Stomach (tissue), 9 donors: ENCODE measurements around the gene ETS2. TPM values are rescaled to one million over a fixed set of nuclear protein-coding genes. Genes with fewer than 3 reads are reported as not detected.

ENCODE experiments used
- DNase-seq, 2 donors: peaks; one replicate each; pipeline versions ENCODE4 v3.0.0 to v3.0.0-alpha.2; 2013 to 2019
- H3K27ac ChIP-seq, 5 donors: fragments of 200-600 bp in 4 of 5; sonication (generic) in 4 of 5; one replicate each; pipeline ENCODE4 v1.5.1; 2013 to 2019; ENCODE audit warnings: mild to moderate bottlenecking in 1 of 5, moderate library complexity in 1 of 5
- H3K27me3 ChIP-seq, 3 donors: fragments of 200-600 bp; sonication (generic); one replicate each; pipeline ENCODE4 v1.5.1; 2017 to 2019; ENCODE audit warnings: mixed run types in 1 of 3
- H3K36me3 ChIP-seq, 4 donors: fragments of 200-600 bp; sonication (generic); 1 replicate in 3 of 4; 2 replicates in 1 of 4; pipeline ENCODE4 v1.5.1; 2016 to 2019
- H3K4me1 ChIP-seq, 4 donors: fragments of 200-600 bp; sonication (generic); one replicate each; pipeline ENCODE4 v1.5.1; 2016 to 2019
- H3K4me3 ChIP-seq, 4 donors: fragments of 200-600 bp; sonication (generic) in 3 of 4; one replicate each; pipeline ENCODE4 v1.5.1; 2016 to 2019; ENCODE audit warnings: mild to moderate bottlenecking in 1 of 4
- H3K9me3 ChIP-seq, 4 donors: fragments of 200-600 bp; sonication (generic); one replicate each; pipeline ENCODE4 v1.5.1; 2016 to 2019
- CTCF ChIP-seq, 7 experiments: fragments of 450-650 bp in 4 of 7; fragments of 200-600 bp in 3 of 7; sonication (generic) in 3 of 7; IDR thresholded peaks; one replicate each; pipeline ENCODE4 v1.5.1; 2016 to 2019; ENCODE audit warnings: antibody characterized with exemption in 7 of 7, control low read depth in 2 of 7, mild to moderate bottlenecking in 1 of 7
- EP300 ChIP-seq: sonication (generic); formaldehyde crosslinking; IDR thresholded peaks from one replicate; pipeline ENCODE4 v1.6.1; 2017; ENCODE audit warnings: antibody characterized with exemption
- POLR2A ChIP-seq, 4 donors: fragments of 450-650 bp; IDR thresholded peaks; one replicate each; pipeline ENCODE4 v1.6.1; 2016; ENCODE audit warnings: antibody characterized with exemption in 4 of 4, control low read depth in 2 of 4, mild to moderate bottlenecking in 1 of 4, moderate library complexity in 1 of 4
- POLR2AphosphoS5 ChIP-seq, 3 donors: sonication (generic); formaldehyde crosslinking; IDR thresholded peaks; one replicate each; pipeline ENCODE4 v1.6.1; 2016; ENCODE audit warnings: antibody characterized with exemption in 3 of 3
- WGBS, 5 donors: extraction: QIAGEN DNeasy Blood & Tissue Kit in 3 of 5; methylation state at CpG; one replicate each; pipeline versions ENCODE4 v1.1.5 to v1.1.7; 2013 to 2018; 5-methylcytosine and 5-hydroxymethylcytosine counted together
- intact Hi-C: fragments of 100-400 bp; cut with DNase I; formaldehyde crosslinking; loops from one replicate; pipeline ENCODE4 v1.15.1; 2023; ENCODE audit warnings: low total_unique reads
- polyA plus RNA-seq, 3 donors: library from polyadenylated mRNA; stranded (reverse); fragments of 200-250 nt; gene quantifications; one replicate each; pipeline ENCODE4 v1.2.3, GENCODE V29; 2013
- total RNA-seq, 5 donors: library from RNA; depleted of rRNA; stranded (reverse); fragments of >200 nt; gene quantifications; one replicate each; pipeline versions ENCODE4 v1.1.0 to v1.2.3, GENCODE V29; 2014 to 2016
- donor health status: healthy with polysubstance abuse.
- donor health status: Bipolar disorder and iron deficiency.
- donor health status: healthy.

Gene ETS2
- total and polyA plus RNA-seq, 8 donors, result 33.8 to 80.0 (median 50.6) TPM

DNA sequence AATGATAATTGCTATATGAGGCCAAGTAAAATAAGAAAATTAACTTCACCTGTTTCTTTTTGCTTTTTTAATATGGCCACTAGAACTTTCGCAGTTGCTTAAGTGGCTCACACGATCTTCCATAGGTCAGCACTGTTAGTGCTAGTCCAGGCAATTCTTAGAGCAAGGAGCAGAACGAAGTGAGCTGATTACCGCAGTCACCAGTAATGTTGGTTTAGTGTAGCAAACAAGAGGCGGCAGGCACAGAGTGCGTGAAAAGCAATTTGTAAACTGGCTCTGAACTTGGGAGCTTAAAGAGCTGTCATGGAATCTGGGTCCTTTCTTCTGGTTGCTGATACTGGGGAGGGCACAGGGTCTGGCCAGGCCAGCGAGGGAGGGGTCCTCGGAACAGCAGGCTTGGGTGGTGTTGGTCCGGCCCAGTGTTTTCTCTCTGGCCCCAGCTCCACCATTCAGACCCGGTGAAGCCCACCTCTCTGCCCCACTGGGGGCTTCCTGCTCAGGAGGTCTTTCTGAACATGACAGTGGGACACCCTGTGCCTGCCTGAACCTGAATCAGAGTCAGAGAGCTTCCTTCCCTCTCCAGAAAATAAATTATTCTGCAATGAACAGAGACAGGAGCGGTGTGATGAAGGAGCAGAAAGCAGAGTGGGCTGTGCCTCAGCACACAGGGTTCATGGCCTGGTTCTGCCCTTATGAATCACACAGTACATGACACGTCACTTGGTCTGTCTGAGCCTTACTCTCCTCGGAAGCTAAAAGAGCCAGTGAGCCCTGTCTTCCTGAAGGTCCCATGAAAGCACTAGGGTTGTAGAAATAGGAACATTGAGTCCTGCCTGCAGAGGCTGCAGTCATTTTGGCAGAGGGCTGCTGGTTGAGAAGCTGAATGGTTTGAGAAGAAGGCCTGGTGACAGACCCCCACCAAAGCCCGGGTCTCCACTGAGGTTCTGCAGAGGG lies 11.9 kb downstream of the ETS2 start:
- peak in 2 of 3 donors; percentile 28 to 53 for TF ChIP-seq POLR2AphosphoS5 (IDR thresholded peaks at IDR 0.05)
- TF ChIP-seq CTCF (IDR thresholded peaks at IDR 0.05), result no peak
- no peak for TF ChIP-seq POLR2A (IDR thresholded peaks at IDR 0.05)
- TF ChIP-seq EP300, result peak; percentile 45
- Histone ChIP-seq H3K36me3 (peaks cover 91 to 99% (median 98%) of the 10 kb centered on the region in 4 donors), H3K4me1 (peaks cover 34 to 90% (median 45%) of the 10 kb centered on the region in 4 donors), H3K9me3 (no peaks in the 10 kb centered on the region), H3K4me3 (no peak overlapping the region), H3K27me3 (no peaks in the 10 kb centered on the region), H3K27ac (peak overlapping the region in 4 of 5 donors; percentile 48 to 82 (median 70))
- 79 to 86% (median 85%) methylated on average over 12 to 14 of the region's 14 CpGs for WGBS, 5 donors
- DNase-seq, result no peak
- intact Hi-C loops, result no loop called here

GRCh38 chr21:38818325-38818723 lies 12.6 kb downstream of the ETS2 start:
- WGBS, 5 donors, result 85 to 99% (median 94%) methylated on average over 8 to 11 of the region's 11 CpGs
- H3K4me1 ChIP-seq, result peaks cover 37 to 90% (median 46%) of the 10 kb centered on the region in 4 donors
- TF ChIP-seq POLR2AphosphoS5 (IDR thresholded peaks at IDR 0.05) (no peak), POLR2A (IDR thresholded peaks at IDR 0.05) (no peak), EP300 (no peak), CTCF (IDR thresholded peaks at IDR 0.05) (no peak)
- H3K4me3 ChIP-seq, result no peak overlapping the region
- peaks cover 92 to 99% (median 98%) of the 10 kb centered on the region in 4 donors for H3K36me3 ChIP-seq
- peak overlapping the region in 4 of 5 donors; percentile 48 to 82 (median 70) for H3K27ac ChIP-seq
- no peak for DNase-seq
- H3K9me3 ChIP-seq, result no peaks in the 10 kb centered on the region
- H3K27me3 ChIP-seq, result no peaks in the 10 kb centered on the region
- intact Hi-C loops, result no loop called here

GRCh38 chr21:38819051-38819718 lies 13.5 kb downstream of the ETS2 start:
- H3K4me3 ChIP-seq, result peak overlapping the region in 1 of 4 donors; percentile 15
- no peaks in the 10 kb centered on the region for H3K27me3 ChIP-seq
- no peaks in the 10 kb centered on the region for H3K9me3 ChIP-seq
- WGBS, 5 donors, result 83 to 93% (median 91%) methylated on average over 14 of the region's 14 CpGs
- TF ChIP-seq POLR2AphosphoS5 (IDR thresholded peaks at IDR 0.05) (no peak), EP300 (no peak), POLR2A (IDR thresholded peaks at IDR 0.05) (no peak)
- intact Hi-C loops, result no loop called here
- H3K4me1 ChIP-seq, result peaks cover 45 to 85% (median 49%) of the 10 kb centered on the region in 4 donors
- DNase-seq, result no peak
- peak overlapping the region; percentile 16 to 82 (median 77) for H3K27ac ChIP-seq
- H3K36me3 ChIP-seq, result peaks cover 83 to 99% (median 97%) of the 10 kb centered on the region in 4 donors

- intact Hi-C loops, result no loop called here
- H3K4me1 ChIP-seq, result peaks cover 46 to 80% (median 49%) of the 10 kb centered on the region in 4 donors
- 32 to 51% (median 43%) methylated on average over 8 of the region's 8 CpGs for WGBS, 5 donors
- H3K27me3 ChIP-seq, result no peaks in the 10 kb centered on the region
- H3K4me3 ChIP-seq, result peak overlapping the region in 1 of 4 donors; percentile 15
- TF ChIP-seq CTCF (IDR thresholded peaks at IDR 0.05), result no peak
- TF ChIP-seq POLR2AphosphoS5 (IDR thresholded peaks at IDR 0.05), result peak in 1 of 3 donors; percentile 30
- no peak for TF ChIP-seq EP300
- peak; percentile 58 to 70 for DNase-seq
- peaks cover 79 to 98% (median 96%) of the 10 kb centered on the region in 4 donors for H3K36me3 ChIP-seq
- no peaks in the 10 kb centered on the region for H3K9me3 ChIP-seq
- peak overlapping the region; percentile 16 to 82 (median 77) for H3K27ac ChIP-seq
These were observed 14.0 kb downstream of the ETS2 start for GRCh38 chr21:38819719-38820159.
